ENCODE data around the gene USF2.
A peak's percentile ranks its signal among the peaks of the same experiment; 100 is the strongest.
"Not testable (repeated sequence)": the region's sequence is repeated elsewhere in the genome, so short reads cannot be mapped to it uniquely, and the experiment has no call there.

Gene USF2

GRCh38 chr19:35265900-35266519, 2.8 kb upstream of the USF2 start:
- DNase-seq: no peak

- DNase-seq: no peak
Measured at GRCh38 chr19:35266520-35267352, 2.0 kb upstream of the USF2 start.

DNA sequence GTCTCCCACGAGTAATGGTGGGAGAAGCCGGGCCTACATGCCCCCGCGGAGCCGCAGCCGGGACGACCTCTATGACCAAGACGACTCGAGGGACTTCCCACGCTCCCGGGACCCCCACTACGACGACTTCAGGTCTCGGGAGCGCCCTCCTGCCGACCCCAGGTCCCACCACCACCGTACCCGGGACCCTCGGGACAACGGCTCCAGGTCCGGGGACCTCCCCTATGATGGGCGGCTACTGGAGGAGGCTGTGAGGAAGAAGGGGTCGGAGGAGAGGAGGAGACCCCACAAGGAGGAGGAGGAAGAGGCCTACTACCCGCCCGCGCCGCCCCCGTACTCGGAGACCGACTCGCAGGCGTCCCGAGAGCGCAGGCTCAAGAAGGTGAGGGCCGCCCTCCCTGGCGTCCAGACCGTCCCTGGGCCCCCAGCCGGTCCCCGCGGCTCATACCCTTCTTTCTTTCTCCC, 1.4 kb upstream of the USF2 start:
- no peak for DNase-seq

GRCh38 chr19:35267818-35268535, 785 bp upstream of the USF2 start:
- peak; percentile 63 for DNase-seq

DNA sequence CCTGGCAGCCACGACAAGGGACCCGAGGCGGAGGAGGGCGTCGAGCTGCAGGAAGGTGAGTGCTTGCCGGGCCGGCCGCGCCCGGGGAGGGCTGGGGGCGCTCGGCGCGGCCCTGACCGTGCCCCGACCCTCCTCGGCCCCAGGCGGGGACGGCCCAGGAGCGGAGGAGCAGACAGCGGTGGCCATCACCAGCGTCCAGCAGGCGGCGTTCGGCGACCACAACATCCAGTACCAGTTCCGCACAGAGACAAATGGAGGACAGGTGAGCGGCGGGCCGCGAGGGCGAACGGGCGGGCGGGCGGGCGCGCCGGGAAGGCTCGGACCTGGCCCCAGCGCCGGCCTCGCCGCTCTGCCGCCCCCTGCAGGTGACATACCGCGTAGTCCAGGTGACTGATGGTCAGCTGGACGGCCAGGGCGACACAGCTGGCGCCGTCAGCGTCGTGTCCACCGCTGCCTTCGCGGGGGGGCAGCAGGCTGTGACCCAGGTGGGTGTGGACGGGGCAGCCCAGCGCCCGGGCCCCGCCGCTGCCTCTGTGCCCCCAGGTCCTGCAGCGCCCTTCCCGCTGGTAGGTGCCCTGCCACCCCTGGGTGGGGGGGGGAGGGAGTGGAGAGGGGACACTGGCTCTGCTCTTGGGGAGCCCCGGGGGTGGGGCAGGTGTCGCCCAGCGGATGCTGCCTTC, 816 bp downstream of the USF2 start:
- peak; percentile 60 for DNase-seq

- DNase-seq: no peak
Measured at GRCh38 chr19:35270381-35270811, 1.6 kb downstream of the USF2 start.

DNA sequence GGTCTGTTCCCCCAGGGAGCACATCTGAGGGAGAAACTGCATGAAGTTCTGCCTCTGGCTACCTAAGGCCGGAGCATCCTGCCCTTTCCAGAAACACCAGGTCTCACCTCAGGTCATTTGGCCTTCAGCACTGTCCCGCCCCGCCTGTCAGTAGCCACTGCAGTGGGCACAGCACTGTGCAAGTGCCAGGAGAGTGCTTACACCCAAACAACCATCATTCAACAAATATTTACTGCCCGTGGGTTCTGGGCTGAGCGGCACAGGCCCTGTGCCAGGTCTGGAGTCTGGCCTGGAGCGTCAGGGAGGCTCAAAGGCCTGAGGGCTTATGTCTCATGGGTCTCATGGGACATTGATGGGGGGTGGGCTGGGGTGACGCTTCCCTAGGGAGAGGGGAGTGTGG, 2.8 kb downstream of the USF2 start:
- DNase-seq: no peak

- DNase-seq: no peak
Measured at GRCh38 chr19:35272122-35272719, 3.5 kb downstream of the USF2 start.

GRCh38 chr19:35272954-35273649, 4.3 kb downstream of the USF2 start:
- no peak for DNase-seq

DNA sequence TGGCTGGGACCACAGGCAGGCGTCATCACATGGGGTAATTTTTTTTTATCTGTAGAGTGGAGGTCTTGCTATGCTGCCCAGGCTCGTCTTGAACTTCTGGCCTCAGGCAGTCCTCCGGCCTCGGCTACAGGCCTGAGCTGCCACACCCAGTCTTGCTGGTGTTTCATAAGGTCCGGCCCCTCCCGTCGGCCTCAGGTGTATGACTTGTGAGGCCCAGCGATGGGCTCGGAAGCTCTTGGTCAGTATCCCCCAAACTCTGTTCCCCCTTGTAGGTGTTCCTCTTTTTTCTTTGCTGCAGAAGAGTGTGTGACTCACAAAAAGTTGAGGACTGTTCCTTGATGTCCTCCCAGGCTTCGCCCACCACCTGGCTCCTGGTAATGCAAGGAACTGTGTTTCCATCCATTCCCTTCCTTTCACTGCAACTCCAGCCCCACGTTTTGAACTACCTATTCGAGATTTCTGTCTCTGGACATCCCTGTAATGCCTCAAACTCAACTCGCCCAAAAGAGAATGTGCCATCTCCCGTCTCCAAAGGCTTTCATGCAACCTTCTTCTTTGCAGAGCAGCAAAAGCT, 5.0 kb downstream of the USF2 start:
- DNase-seq: no peak

DNA sequence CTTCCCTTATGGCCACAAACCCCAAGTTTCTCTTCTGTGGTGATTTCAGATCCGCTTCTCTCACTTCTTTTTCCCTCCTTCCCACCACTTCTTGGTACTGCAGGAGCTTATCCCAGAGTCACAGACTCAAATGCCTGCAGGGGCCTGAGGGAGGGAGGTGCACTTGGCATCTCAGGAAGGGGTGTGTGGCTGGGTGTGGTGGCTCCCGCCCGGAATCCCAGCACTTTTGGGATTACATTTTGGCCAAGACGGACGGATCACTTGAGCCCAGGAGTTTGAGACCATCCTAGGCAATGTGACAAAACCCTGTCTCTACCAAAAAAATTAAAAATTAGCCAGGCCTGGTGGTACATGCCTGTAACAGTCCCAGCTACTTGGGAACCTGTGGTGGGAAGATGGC, 5.6 kb downstream of the USF2 start:
- DNase-seq: no peak

- DNase-seq: no peak
Measured at GRCh38 chr19:35276706-35277281, 8.0 kb downstream of the USF2 start.

GRCh38 chr19:35278578-35279284, 10.0 kb downstream of the USF2 start:
- DNase-seq: no peak

DNA sequence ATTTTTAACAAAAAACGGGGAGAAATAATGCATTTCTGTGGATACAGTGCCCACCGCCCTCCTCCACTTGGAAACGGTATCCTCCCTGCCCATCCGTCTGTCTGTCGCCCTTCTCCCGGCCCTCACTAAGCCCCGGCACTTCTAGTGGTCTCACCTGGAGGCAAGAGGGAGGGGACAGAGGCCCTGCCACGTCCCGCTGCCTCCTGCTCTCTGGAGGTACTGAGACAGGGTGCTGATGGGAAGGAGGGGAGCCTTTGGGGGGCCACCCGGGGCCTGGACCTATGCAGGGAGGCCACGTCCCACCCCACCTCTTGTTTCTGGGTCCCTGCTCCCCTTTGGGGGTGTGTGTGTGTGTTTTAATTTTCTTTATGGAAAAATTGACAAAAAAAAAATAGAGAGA, 10.6 kb downstream of the USF2 start:
- DNase-seq: no peak

GRCh38 chr19:35279985-35280821, 11.4 kb downstream of the USF2 start:
- no peak for DNase-seq

- no peak for DNase-seq
Measured at GRCh38 chr19:35281303-35281702, 12.5 kb downstream of the USF2 start.

DNA sequence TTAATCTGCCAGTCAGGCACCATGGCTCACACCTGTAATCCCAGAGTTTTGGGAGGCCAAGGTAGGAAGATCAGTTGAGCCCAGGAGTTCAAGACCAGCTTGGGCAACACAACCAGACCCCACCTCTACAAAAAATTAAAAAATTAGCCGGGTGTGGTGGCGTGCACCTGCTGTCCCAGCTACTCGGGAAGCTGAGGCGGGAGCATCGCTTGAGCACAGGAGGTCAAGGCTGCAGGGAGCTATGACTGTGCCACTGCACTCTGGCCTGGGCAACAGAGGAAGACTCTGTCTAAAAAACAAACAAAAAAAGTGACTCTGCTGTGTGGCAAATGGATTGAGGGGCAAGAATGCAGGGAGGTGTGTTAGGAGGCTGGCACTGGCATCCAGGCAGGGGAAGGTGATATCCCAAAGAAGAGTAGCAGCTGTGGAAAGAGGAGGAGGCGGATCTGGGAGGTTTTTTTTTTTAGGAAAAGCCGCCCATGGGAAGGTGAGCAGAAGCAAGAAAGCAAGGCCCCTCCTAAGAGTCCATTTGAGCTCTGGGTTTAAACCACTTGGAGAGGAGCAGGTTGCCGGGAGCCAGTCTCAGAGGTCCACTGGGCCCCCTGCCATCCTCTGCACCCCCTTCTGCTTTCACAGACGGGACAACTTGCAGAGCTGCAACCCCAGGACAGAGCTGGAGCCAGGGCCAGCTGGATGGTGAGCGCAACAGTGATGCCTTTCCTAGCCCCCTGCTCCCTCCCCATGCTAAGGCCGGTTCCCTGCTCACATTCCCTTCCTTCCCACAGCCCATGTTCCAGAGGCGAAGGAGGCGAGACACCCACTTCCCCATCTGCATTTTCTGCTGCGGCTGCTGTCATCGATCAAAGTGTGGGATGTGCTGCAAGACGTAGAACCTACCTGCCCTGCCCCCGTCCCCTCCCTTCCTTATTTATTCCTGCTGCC, 15.7 kb downstream of the USF2 start:
- no peak for DNase-seq

DNA sequence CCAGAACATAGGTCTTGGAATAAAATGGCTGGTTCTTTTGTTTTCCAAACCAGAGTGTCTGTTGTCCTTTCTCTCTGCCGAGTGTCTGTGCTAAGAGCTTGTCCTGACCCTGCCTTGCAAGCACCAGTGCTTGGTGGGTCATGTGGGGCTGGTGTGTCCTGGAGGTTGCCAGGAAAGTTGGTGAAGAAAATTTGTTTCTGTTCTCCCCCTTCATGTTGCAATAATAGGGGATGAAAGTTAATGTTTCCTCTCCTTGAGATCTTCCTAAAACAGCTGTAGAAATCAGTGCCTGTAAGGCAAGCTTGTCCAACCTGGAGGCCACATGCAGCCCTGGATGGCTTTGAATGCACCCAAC, 16.3 kb downstream of the USF2 start:
- DNase-seq: no peak

- DNase-seq: not testable (repeated sequence)
Measured at GRCh38 chr19:35285465-35285864, 16.7 kb downstream of the USF2 start.

Data from NCI-H2029 (cell line).